Embryonic facial prominence (tissue), 1 donor: ENCODE results near the gene AGL.
"Not testable (repeated sequence)": the region's sequence is repeated elsewhere in the genome, so short reads cannot be mapped to it uniquely, and the experiment has no call there.

Source experiments
- DNase-seq: peaks from one replicate; pipeline ENCODE4 v3.0.0-alpha.2; 2016; ENCODE audit errors: extremely low spot score

AGL gene

DNA sequence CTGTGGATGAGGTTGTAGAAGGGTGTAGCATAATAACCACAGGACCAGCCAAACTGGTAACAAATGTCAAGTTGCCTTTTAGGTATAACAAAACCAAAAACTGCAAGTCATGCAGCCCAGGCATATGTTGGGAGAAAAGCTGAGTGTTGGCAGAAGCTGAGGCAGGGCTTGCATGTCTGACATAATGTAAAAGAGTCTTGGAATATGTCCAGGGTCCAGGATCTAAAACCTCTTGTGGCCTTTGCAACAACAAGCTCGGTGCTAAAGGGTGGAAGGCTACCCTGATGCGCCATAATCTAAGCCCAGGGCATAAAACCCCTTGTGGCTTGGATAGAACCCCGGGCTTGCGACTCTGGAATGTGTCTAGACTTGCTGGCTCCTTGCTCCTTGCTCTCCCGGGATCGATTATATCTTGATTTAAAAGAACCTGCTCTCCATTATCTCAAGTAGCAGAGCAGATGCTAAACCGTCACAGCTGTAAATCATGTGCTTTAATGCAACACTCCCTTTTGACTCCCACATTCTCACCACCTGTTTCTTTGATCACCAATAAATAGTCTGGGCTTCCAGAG, 93.1 kb downstream of the AGL start:
- no peak for DNase-seq

DNA sequence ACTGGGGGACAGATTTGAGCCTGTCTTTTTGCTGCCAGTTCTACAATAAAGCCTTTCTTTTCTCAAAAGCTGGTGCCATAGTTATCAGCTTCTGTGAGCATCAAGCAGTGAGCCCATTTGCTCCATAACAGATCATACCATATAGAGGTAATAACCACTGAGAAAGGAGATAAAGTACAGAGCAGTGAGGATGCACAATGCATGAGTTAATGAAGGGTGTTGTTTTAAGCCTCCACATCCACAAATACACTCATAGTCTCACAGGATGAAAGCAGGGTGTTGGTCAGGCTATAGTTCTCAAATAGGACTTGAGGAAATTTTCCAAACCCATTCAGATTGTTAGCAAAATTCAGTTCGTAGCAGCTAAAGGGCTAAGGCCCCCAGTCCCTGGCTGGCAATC, 94.0 kb downstream of the AGL start:
- DNase-seq = no peak

DNA sequence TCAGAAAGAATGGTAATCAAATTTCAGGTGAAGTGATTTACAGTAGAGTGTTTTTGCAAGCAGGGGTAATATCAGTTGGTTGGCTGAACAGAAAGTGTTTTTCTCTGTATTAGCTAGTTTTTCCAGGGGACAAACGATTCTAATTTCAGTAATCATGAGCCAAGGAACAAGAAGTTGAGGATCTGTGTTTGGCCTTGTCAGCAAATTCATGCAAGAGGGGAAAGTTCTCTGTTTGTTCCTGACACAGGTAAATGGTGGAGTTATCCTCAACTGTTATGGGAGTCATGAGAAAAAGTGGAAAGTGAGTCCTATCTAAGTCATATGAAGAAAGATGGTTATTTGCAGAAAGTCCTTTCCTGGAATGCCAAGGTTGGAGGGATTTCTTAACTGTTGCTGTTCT, 95.0 kb downstream of the AGL start:
- DNase-seq = no peak

DNA sequence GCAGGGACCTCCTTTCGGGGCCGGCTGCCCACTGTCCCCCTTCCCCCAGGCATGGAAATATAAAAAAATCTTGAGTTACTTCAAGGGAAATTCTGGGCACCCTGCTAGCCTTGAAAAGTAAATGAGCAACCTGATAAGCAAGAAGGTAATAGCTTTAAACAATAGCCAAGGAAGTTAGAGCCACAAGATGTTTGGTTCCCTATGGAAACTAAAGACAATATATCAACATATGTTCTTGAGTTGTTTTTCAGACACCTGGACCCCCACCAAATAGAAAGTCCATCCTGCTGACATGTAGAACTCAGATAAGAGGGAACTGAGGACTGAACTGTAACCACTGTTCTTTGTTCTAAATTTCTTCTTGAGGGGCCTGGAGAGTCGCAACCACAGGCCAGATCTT, 100.3 kb downstream of the AGL start:
- no peak for DNase-seq

DNA sequence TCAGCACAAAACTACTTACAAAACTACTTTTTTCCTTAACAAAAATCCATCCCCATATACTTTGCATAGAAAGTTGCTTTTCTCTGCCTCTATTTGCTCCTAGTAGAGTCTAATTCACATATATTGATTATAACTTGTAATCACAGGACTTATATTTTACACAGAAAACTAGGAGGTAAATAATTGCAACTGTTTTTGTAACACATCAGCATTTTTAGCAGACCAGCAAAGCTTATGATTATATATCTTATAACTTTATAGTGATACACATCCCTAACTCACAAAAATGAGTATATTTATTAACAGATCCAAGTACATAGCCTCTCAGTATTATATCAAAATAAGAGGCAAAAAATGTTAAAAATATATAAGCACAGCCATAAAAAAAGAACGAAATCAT, 102.4 kb downstream of the AGL start:
- DNase-seq = no peak

DNA sequence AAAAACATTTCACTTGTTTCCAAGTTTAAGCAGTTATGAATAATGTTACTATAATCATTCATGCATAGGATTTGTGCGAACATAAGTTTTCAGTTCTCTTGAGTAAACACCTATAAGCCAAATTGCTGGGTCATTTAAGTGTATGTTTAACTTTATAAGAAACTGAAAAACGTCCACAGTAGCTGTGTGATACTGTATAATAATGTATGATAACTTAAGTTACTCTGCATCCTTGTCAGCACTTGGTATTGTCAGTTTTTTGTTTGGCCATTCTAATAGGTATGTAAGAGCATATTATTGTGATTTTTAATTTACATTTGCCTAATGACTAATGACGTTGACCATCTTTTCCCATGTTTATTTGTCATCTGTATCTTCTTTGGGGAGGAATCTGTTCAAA, 105.2 kb downstream of the AGL start:
- DNase-seq = no peak

DNA sequence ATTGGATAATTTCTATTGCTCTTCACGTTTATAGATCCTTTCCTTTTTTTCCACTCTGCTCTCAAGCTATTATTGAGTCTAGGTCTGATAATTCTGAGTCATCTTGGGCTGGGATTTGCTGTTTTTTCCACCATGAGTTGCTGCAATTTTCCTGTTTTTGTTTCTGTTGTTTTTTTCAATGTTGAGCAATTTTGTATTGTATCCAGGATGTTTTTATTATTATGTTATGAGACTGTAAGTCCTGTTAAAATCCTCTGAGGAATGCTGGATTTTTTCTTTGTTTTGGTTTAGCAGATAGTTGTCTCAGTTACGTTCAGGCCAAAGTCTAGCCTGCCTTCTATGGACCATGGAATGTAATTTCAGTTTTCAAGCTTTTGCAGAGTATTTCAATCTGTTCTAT, 106.6 kb downstream of the AGL start:
- no peak for DNase-seq

DNA sequence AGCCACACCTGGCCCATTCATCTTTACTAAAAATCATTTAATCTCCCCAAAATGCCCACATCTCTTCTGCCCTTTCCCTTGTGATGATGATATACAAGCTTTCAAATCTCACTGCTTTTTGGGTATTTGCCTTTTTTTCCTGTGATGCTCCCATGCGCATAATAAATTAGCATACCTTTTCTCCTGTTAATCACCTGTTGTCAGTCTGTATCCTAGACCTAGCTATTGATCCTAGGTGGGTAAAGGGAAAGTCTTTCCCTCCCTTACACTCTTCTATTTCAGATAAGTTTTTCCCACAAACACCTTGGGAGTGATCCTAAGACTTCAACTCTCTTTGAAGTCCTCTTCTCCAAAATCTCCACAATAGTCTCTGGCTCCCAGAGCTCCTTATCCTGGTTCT, 107.7 kb downstream of the AGL start:
- DNase-seq = no peak

DNA sequence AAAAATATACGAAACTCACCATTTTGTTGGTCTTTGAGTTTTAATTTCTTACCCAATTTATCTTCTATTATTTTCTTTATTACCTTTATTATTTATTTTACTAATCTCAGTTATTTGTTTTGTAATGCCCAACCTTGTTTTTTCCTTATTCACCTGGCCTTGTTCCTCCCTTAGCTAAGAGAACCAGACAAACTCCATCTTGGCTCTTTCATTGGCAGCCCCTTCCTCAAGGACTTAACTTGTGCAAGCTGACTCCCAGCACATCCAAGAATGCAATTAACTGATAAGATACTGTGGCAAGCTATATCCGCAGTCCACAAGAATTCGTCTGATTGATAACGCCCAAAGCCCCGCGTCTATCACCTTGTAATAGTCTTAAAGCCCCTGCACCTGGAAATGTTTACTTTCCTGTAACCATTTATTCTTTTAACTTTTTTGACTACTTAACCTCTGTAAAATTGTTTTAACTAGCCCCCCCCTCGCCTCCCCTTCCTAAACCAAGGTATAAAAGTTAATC, 109.1 kb downstream of the AGL start:
- DNase-seq = not testable (repeated sequence)

DNA sequence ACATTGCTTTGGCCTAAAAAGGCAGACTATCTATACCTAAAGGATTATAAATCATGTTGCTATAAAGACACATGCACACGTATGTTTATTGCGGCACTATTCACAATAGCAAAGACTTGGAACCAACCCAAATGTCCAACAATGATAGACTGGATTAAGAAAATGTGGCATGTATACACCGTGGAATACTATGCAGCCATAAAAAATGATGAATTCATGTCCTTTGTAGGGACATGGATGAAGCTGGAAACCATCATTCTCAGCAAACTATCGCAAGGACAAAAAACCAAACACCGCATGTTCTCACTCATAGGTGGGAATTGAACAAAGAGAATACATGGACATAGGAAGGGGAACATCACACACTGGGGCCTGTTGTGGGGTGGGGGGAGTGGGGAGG, 110.1 kb downstream of the AGL start:
- not testable (repeated sequence) for DNase-seq

DNA sequence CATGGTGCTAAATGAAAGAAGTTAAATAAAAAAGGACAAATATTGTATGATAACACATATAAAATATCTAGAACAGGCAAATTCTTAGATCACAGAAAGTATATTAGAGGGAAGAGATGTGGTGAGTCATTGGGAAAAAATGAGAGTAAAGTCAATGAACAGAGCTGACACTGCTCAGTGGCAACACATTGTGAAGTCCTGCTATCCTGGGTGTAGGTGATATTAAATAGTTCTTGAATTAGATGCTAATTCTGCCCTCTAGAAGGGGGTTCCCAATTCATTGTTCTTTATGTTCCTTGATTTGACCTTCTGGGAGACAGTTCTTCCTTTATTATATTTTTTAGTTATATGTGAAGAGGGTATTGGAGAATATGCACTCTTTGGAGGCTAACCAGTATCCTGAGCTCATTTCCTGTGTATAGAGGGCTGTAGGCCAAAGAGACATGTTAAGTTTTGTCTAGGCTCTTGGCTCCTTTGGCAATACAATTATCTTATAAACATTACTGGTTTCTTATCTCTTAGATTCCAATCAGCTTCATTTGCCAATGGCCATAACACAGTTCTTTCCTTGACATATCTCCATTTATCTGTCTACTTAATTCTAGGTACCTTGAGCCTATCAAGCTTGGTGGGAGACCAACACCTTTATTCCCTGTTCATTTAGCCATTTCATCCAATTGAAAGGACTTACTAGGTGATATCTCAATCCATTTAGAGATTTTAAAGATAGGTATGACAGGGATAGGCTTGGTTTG, 113.1 kb downstream of the AGL start:
- no peak for DNase-seq

DNA sequence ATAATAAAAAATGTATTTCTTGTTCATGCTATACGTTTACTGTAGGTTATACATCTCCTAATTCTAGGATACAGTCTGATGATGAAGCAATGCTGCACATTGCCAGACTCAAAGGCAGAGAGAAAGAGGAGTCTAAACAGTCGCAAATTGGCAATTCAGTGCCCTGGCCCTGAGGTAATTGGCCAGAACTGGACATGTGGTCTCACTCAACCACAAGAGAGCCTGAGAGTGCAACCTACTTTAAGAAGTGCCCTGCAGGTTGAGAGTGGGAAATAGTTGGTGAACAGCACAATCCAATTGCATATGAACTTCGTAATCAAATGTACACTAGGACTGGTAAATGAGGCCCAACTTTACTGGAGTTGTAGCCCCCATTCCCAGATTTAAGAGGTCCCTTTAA, 114.6 kb downstream of the AGL start:
- DNase-seq = no peak

DNA sequence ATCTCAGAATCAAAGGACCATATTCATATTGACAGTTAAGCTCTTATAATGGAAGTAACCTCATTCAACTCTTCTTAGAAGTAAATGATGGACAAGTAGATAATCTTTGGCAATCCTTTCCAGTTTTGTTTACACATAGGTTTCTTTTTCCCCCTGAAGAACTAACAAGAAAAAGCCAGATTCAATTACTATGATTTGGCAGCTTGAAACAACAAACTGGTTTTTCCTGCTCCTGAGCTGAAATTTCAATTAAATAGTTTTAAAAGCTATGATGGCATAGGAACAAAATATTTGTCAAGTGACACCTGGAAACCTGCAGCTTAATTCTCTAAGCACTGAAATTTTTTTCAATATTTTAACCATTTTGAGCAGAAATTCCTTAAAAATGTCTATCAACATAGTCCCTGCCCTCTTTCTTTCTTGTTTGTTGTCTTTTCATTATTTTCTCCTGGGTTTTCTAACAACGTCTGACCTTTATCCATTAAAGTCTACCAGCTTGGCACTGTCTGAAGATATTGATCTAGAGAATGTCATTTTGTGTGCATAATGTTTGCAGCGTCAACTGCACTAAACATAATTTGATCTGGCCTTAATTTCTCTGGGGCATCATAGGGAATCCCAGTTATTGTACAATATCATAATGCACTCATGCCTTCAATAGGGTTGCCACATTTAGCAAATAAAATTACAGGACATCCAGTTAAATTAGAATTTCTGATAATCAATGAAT, 115.7 kb downstream of the AGL start:
- peak; percentile 14 for DNase-seq

DNA sequence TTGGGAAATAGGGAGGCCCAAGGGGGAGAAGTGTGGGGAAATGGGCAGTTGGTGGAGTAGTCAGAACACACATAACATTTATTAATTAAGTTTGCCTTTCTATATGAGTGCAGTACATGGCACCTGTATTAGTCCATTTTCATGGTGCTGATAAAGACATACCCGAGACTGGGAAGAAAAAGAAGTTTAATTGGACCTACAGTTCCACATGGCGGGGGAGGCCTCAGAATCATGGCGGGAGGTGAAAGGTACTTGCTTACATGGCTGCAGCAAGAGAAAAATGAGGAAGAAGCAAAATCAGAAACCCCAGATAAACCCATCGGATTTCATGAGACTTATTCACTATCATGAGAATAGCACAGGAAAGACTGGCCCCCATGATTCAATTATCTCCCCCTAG, 118.1 kb downstream of the AGL start:
- no peak for DNase-seq

DNA sequence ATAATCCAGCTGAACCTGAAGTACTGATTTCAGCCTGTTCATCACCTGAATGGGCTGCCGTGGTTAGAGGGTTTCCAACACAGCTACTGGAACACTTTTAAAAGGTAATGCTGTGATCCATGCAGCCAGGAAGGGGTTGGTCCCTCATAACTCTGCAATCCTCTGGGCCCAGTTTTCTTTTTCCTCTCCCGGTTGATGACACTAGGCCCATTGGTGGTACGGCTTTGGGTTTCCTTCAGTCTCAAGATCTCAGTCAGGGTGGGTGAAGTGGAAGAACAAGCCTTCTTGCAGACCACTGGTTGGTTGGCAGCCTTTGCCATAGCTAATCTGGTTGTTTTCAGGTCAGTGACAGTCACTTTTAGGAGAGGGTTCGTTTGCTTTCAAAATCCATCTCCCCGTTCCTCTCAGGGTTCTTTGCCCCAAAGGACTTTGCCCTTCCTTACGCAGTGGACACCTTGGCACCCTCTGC, 119.1 kb downstream of the AGL start:
- DNase-seq = no peak

DNA sequence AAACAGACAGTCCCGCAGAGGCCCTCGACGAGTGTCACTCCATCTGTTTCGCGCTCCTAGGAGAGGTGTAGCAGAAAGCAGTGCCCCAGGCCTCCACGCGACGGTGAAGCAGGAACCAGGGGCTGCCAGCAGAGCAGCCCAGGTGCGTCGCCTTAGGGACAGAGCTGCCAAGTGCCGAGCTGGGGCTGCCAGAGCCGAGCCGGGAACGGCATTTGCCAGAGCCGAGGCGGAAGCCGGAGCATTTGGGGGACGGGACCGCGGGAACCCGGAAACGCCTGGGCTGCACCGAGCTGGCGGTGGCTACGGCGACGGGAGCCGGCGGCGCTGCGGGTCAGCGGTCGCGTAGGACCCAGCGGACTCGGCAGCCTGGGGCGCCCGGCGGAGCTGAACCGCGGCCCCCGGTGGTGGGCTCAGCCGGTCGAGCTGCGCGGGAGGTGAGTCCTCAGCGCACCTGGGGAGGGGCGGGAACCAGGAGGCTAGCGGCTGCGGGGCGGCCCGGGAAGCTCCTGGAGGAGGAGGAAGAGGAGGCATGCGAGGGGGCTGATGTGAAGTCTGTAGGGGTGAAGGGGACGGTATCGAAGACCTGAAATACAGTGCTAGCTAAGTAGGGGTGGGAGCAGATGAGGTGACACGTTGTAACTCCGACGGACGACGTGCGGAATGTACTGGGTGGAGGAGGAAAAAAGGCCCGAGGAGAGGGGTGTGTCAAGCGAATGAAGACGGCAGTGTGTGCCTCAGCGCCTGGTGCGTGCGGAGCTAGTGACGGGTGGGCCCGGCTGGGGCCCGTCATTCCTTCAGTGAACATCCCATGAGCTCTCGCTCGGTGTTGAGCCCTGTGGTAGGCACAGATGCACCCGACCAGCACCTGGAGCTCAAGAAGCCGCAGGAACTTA, 119.8 kb downstream of the AGL start, which contains the start of gene SLC35A3:
SLC35A3 (plus strand) TSS at position 268 of the 893 bp plus-strand sequence. CDS start 23,559 bp downstream, outside the sequence.
- peak; percentile 20 for DNase-seq

DNA sequence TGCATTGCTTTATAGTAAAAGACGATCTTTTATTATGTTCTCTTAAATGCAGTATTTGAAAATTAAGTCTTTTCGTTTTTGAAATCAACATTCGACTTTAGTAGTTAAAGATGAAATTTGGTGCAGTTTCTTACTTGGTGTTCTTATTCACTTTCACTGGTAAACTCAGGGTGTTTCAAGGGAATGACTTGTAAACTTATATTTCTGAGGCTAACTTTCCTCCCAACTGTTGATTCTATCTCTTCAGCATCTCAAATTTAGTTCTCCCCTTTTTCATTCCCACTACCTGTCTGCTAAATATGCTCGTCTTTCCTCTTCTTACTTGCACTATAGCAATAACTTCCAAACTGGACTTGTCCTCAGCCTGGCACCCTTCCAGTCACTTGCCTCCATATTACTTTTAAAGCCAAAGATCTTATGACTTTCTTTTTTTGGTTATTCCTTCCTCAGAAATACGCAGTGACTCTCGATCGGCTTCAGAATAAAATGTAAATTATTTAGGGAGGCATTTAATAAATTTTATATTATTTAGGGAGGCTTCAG, 120.6 kb downstream of the AGL start:
- DNase-seq = no peak

DNA sequence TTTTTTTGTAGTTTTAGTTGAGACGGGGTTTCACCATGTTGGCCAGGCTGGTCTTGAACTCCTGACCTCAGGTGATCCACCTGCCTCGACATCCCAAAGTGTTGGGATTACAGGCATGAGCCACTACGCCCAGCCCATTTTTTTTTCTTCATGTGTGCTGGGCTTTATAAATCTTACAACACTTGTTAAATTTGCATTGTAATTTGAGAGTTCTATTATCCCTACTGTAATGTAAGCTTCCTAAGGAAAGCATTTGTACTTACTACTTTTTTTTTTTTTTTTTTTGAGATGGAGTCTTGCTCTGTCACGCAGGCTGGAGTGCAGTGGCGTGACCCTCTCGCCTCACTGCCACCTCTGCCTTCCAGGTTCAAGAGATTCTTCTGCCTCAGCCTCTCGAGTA, 121.9 kb downstream of the AGL start:
- DNase-seq = not testable (repeated sequence)
